GM12865 (cell line): ENCODE results near the gene PTBP3.

Experiments
- DNase-seq: peaks from one replicate; pipeline ENCODE4 v3.0.0; 2010; ENCODE audit warnings: low read depth
- H3K4me3 ChIP-seq: 2 replicates; pipeline ENCODE4 v1.5.1; 2011; ENCODE audit warnings: mild to moderate bottlenecking, low read depth, low read length, control low read depth
- TF ChIP-seq, protein P1 (sequence below): IDR thresholded peaks from 2 replicates; pipeline ENCODE4 v1.5.1; 2011; ENCODE audit warnings: low read length, control low read depth, low read depth, inconsistent platforms; ENCODE audit not compliant: insufficient read depth; ENCODE audit errors: missing control alignments

Gene PTBP3, protein sequence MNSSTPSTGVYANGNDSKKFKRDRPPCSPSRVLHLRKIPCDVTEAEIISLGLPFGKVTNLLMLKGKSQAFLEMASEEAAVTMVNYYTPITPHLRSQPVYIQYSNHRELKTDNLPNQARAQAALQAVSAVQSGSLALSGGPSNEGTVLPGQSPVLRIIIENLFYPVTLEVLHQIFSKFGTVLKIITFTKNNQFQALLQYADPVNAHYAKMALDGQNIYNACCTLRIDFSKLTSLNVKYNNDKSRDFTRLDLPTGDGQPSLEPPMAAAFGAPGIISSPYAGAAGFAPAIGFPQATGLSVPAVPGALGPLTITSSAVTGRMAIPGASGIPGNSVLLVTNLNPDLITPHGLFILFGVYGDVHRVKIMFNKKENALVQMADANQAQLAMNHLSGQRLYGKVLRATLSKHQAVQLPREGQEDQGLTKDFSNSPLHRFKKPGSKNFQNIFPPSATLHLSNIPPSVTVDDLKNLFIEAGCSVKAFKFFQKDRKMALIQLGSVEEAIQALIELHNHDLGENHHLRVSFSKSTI

DNA sequence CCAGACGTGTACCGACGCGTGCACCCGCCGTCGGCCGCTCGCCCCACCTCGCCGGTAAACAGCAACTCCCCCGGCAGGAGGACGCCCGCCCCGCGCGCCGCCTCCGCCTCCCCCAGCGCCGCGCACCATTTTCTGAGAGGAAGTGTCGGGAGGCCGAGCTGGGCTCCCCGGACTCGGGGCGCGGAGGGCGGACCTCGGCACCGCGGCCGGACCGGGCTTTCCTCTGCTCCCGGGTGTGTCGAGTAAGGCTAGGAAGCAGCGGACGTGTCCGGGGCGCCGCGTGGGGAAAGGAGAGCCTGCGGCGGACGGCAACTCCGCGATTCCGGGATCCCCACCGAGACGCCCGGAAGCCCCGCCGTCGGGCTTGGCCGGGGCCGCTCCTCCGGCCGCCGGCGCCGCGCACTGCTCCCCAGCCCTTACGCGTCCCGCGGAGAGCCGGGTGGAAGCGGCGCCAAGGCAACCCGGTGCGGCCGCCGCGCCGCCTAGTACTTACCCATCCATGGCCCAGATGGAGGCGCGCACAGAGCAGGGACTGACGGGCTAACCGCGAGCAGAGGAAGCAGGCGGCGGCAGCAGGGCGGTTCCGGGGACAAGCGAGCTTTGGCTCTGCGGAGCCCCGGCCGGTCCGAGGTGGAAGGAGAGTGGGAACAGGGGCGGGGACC lies at the start of gene PTBP3:
Gene PTBP3, minus strand, starts transcription at position 643 of the 662 bp plus-strand sequence. CDS start 35,754 bp downstream, outside the sequence.
- H3K4me3 ChIP-seq, result peak within 1 kb of the TSS; percentile 98
- DNase-seq, result peak; percentile 93
- TF ChIP-seq, protein P1, sequence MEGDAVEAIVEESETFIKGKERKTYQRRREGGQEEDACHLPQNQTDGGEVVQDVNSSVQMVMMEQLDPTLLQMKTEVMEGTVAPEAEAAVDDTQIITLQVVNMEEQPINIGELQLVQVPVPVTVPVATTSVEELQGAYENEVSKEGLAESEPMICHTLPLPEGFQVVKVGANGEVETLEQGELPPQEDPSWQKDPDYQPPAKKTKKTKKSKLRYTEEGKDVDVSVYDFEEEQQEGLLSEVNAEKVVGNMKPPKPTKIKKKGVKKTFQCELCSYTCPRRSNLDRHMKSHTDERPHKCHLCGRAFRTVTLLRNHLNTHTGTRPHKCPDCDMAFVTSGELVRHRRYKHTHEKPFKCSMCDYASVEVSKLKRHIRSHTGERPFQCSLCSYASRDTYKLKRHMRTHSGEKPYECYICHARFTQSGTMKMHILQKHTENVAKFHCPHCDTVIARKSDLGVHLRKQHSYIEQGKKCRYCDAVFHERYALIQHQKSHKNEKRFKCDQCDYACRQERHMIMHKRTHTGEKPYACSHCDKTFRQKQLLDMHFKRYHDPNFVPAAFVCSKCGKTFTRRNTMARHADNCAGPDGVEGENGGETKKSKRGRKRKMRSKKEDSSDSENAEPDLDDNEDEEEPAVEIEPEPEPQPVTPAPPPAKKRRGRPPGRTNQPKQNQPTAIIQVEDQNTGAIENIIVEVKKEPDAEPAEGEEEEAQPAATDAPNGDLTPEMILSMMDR, result no peak

DNA sequence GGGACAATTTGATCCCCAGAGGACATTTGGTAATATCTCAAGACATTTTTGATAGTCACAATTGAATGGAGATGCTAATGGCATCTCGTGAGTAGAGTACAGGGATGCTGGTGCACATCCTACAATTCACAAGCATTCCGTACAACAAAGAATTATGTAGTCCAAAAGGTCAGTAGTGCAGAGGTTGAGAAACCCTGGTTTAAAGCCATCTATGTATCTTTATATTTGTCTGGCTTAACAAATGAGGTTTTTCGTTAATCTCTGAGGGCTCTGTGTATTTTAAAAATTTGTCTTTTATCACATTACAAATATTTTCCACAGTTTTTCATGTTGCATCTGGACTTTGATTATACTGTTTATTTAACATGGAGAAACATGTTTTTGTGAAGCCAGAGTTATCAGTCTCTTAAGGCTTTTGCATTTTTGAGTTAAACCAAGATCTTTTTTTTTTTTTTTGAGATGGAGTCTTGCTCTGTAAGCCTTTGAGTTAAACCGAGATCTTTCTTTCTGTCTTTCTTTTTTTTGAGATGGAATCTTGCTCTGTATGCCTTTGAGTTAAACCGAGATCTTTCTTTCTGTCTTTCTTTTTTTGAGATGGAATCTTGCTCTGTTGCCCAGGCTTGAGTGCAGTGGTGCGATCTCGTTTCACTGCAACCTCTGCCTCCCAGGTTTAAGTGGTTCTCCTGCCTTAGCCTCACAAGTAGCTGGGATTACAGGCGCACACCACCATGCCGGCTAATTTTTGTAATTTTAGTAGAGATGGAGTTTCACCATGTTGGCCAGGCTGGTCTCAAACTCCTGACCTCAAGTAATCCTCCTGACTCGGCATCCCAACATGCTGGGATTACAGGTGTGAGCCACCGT lies 49.3 kb upstream of the PTBP3 start:
- no peak for DNase-seq
- no peak overlapping the region for H3K4me3 ChIP-seq
- TF ChIP-seq, protein P1, result no peak

DNA sequence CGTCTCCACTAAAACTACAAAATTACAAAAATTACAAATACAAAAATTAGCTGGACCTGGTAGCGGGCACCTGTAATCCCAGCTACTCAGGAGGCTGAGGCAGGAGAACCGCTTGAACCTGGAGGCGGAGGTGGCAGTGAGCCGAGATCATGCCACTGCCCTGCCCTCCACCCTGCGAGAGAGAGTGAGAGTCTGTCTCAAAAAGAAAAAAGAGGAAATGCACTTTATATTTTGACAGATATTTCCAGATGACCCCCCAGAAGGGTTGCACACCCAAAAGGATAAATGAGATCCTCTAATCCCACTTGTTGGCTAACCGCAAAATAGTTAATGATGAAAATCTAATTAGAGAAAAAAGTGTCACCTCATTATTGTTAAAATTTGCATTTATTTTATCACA lies 48.6 kb upstream of the PTBP3 start:
- DNase-seq, result no peak
- H3K4me3 ChIP-seq, result no peak overlapping the region
- TF ChIP-seq, protein P1, result no peak

DNA sequence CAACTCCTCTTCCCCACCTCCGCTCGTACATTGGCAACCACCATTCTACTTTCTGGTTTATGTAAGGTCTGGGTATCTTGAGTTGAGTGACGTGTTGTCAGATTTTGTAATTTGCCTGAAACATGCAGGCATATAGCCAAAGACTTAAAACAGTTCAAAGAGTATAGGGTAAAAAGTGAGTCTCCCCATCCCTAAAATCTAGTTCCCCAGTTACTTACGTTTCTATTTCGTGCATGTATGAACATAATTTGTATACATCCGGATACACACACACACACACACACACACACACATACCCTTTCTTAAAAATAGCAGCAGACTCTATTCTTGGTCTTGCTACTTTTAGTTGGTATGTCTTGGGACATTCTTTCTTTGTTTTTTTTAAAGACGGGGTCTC lies 47.4 kb upstream of the PTBP3 start:
- peak; percentile 59 for DNase-seq
- TF ChIP-seq, protein P1, result no peak
- peak overlapping the region; percentile 60 for H3K4me3 ChIP-seq

DNA sequence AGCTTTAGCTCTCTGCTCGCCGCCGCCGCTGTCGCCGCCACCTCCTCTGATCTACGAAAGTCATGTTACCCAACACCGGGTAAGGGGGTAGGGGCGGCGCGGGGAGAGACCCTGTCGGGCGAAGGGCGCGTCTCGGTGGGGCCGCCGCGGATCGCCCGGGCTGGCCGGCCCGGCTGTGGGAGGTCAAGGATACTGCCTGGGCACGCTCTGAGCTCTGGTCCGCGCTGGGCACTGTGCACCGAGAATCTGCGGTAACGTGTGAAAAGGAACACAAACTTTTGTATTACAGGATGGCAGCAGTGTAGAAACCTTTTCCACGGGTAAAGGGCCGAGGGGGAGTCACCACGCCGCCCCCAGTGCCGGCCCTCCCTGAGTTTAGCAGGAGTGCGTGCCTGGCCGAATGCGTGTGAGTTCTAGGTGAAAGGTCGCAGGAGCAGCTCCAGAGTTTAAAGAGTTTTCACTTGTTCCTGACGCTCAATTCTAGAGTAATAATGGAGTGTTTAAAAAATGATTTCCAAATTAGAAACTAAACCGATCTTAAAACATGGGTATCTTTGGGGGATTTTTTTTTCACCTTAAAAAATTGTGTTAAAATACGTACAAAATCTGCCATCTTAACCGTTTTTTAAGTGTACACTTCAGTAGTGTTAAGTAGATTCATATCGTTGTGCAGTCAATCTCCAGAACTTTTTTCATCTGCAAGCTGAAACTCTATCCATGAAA lies 46.8 kb upstream of the PTBP3 start, which contains the start of gene HSDL2:
Gene HSDL2, plus strand, starts transcription at position 7 of the 723 bp plus-strand sequence. Its CDS starts 56 bp downstream, at position 63.
- DNase-seq, result peak; percentile 52
- TF ChIP-seq, protein P1, result no peak
- H3K4me3 ChIP-seq, result peak within 1 kb of the TSS; percentile 60
